KOPT-K1 (cell line): ENCODE results near the gene B3GALT2.
"Not testable (repeated sequence)": the region's sequence is repeated elsewhere in the genome, so short reads cannot be mapped to it uniquely, and the experiment has no call there.

ENCODE experiments used
- H3K27ac ChIP-seq: fragments of 200-600 bp; sonication (generic); 2 replicates; pipeline ENCODE4 v1.5.1; 2016; ENCODE audit warnings: antibody characterized with exemption, mild to moderate bottlenecking, low read depth, low read length; ENCODE audit not compliant: poor library complexity, severe bottlenecking
- H3K36me3 ChIP-seq: fragments of 200-600 bp; sonication (generic); 2 replicates; pipeline ENCODE4 v1.5.1; 2017; ENCODE audit warnings: antibody characterized with exemption, mild to moderate bottlenecking, low read length, moderate library complexity; ENCODE audit not compliant: insufficient read depth
- H3K9me3 ChIP-seq: fragments of 200-600 bp; sonication (generic); 2 replicates; pipeline ENCODE4 v1.5.1; 2017; ENCODE audit warnings: antibody characterized with exemption, low read length, mild to moderate bottlenecking; ENCODE audit not compliant: insufficient read depth, poor library complexity, severe bottlenecking

The B3GALT2 gene

DNA sequence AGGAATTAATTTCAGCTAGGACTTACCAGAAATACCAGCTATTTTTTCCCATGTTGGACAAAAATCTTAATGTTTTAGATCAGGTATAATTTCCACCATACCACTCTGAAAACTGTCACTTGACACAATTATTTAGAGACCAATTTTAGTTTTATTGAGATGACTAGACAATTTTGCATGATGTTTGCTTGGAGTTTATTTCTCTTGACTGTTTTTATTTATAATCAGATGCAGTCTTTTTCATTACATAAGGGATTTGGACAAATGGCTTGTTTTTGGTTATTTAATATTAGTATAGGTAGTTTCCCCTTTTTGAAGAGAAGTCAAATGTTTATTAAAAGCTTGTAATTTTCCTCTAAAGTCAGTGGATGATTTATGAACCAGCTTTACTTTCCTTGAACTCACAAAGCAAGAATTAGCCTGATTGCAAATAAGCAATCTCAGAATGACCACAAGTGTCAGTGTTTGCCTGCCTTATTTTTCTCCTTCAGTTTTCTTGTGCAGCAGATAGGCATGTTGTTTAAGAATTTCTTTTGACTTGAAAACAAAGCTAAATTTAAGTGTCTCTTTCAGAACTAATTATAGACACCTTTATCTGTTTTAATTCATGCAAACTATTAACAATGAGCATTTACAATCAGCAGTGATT, 3.8 kb upstream of the B3GALT2 start:
- H3K36me3 ChIP-seq, result peaks cover 12% of the 10 kb centered on the region
- peaks cover 29% of the 10 kb centered on the region for H3K9me3 ChIP-seq
- no peak overlapping the region for H3K27ac ChIP-seq

GRCh38 chr1:193189442-193190095, 3.2 kb upstream of the B3GALT2 start:
- Histone ChIP-seq H3K9me3 (peaks cover 29% of the 10 kb centered on the region), H3K27ac (no peak overlapping the region), H3K36me3 (peaks cover 12% of the 10 kb centered on the region)

DNA sequence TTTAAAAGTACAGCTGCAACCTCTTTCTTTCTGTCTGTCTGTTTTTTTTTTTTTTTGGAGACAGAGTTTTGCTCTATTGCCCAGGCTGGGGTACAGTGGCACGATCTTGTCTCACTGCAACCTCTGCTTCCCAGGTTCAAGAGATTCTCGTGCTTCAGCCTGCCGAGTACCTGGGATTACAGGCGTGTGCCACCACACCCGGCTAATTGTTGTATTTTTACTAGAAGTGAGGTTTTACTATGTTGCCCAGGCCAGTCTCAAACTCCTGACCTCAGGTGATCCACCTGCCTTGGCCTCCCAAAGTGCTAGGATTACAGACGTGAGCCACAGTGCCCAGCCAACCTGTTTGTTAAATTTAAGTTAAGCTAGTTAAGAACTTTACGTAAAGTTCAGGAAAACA, 2.5 kb upstream of the B3GALT2 start:
- H3K27ac ChIP-seq, result not testable (repeated sequence)
- H3K9me3 ChIP-seq, result peaks cover 29% of the 10 kb centered on the region

GRCh38 chr1:193187114-193187513, 701 bp upstream of the B3GALT2 start:
- Histone ChIP-seq H3K36me3 (peaks cover 2% of the 10 kb centered on the region), H3K9me3 (peaks cover 11% of the 10 kb centered on the region), H3K27ac (no peak overlapping the region)

More for the DNA sequence above, 2.5 kb upstream of the B3GALT2 start:
- peaks cover 12% of the 10 kb centered on the region for H3K36me3 ChIP-seq

GRCh38 chr1:193185211-193185610, 1.2 kb downstream of the B3GALT2 start:
- H3K9me3 ChIP-seq, result no peaks in the 10 kb centered on the region
- no peaks in the 10 kb centered on the region for H3K36me3 ChIP-seq
- H3K27ac ChIP-seq, result no peak overlapping the region

GRCh38 chr1:193184776-193185175, 1.6 kb downstream of the B3GALT2 start:
- Histone ChIP-seq H3K36me3 (no peaks in the 10 kb centered on the region), H3K27ac (no peak overlapping the region), H3K9me3 (no peaks in the 10 kb centered on the region)

- H3K27ac ChIP-seq, result no peak overlapping the region
Measured at GRCh38 chr1:193183019-193183627, 3.3 kb downstream of the B3GALT2 start.

GRCh38 chr1:193181985-193182384, 4.4 kb downstream of the B3GALT2 start:
- no peaks in the 10 kb centered on the region for H3K9me3 ChIP-seq
- H3K36me3 ChIP-seq, result no peaks in the 10 kb centered on the region; the same call in 1 of the 2 replicates
- H3K27ac ChIP-seq, result no peak overlapping the region

More at GRCh38 chr1:193183019-193183627, 3.3 kb downstream of the B3GALT2 start:
- Histone ChIP-seq H3K36me3 (no peaks in the 10 kb centered on the region), H3K9me3 (no peaks in the 10 kb centered on the region)

DNA sequence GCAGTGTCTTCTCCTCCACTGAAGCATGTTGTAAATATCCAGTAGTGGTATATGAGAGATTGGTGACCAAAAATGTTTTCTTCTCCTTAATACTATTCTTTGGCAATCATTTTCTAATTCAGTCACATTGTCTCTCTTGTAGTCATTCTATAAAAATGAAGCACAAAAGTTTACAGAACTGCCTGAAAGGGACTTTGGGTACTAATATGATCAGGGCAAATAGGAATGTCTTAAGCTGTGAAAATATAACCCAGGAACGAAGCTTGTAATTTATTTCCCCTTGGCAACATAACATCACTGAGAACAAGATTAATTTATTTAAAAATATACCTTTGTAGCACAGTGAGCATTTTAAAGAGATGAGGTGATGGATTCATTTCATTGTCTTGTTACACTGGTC, 4.9 kb downstream of the B3GALT2 start:
- Histone ChIP-seq H3K36me3 (no peaks in the 10 kb centered on the region; the same call in 1 of the 2 replicates), H3K27ac (no peak overlapping the region)

GRCh38 chr1:193179094-193179493, 7.3 kb downstream of the B3GALT2 start:
- Histone ChIP-seq H3K27ac (no peak overlapping the region), H3K36me3 (no peaks in the 10 kb centered on the region; the same call in 1 of the 2 replicates), H3K9me3 (no peaks in the 10 kb centered on the region)

More for the DNA sequence above, 4.9 kb downstream of the B3GALT2 start:
- H3K9me3 ChIP-seq, result no peaks in the 10 kb centered on the region

- Histone ChIP-seq H3K27ac (no peak overlapping the region), H3K36me3 (no peaks in the 10 kb centered on the region; the same call in 1 of the 2 replicates), H3K9me3 (no peaks in the 10 kb centered on the region)
Measured at GRCh38 chr1:193176788-193177187, 9.6 kb downstream of the B3GALT2 start.

GRCh38 chr1:193176113-193176512, 10.3 kb downstream of the B3GALT2 start:
- no peak overlapping the region for H3K27ac ChIP-seq
- no peaks in the 10 kb centered on the region for H3K9me3 ChIP-seq
- peaks cover 5% of the 10 kb centered on the region for H3K36me3 ChIP-seq

DNA sequence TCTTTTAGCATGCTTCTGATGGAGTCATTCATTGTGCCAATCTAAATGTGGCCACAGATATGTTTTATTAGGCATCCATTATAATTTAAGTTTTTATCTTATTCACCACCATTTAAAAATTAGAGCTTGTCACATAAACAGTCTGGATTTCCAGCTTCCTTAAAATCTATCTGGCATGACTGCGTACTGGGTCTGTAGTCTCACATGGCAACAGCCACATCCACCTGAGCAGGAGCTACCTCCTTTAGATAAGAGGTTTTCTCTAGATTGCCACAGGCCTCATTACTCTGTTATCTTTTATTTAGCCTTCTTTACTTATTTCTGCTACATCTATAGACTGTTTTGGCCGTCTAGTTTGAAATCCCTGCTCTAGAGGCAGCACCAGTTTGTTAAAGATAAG, 29.1 kb downstream of the B3GALT2 start:
- peaks cover 57% of the 10 kb centered on the region for H3K36me3 ChIP-seq
- H3K9me3 ChIP-seq, result no peaks in the 10 kb centered on the region
- no peak overlapping the region for H3K27ac ChIP-seq

DNA sequence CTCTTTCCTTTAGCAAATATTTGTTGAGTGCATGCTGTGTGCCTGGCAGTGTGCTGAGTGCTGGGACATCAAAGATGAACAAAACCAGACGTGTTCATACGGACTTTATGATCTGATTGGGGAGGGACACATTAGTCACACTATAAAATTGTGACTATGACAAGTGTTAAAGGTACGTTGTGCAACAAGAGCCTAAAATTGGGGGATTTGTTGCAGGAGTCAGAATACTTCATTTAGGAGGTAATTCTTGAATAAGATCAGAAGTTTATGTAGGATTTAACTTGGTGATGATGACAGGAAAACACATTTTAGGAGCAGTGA, 29.6 kb downstream of the B3GALT2 start:
- Histone ChIP-seq H3K36me3 (peaks cover 63% of the 10 kb centered on the region), H3K27ac (no peak overlapping the region)

GRCh38 chr1:193156117-193156821, 30.1 kb downstream of the B3GALT2 start:
- Histone ChIP-seq H3K27ac (no peak overlapping the region), H3K36me3 (peaks cover 68% of the 10 kb centered on the region), H3K9me3 (no peaks in the 10 kb centered on the region)

More for the DNA sequence above, 29.6 kb downstream of the B3GALT2 start:
- no peaks in the 10 kb centered on the region for H3K9me3 ChIP-seq
